HG03196 (cell line): ENCODE results near the gene SYNJ2BP.

Experiments
- ATAC-seq: cut with Tn5 transposase; IDR thresholded peaks from one replicate; pipeline ENCODE4 v1.9.1; 2021; ENCODE audit not compliant: unreplicated experiment

SYNJ2BP gene

GRCh38 chr14:70392676-70393075 lies 24.2 kb downstream of the SYNJ2BP start:
- no peak for ATAC-seq

- ATAC-seq, result no peak
These were observed 25.1 kb downstream of the SYNJ2BP start for GRCh38 chr14:70391493-70392391.

- no peak for ATAC-seq
These were observed 34.4 kb downstream of the SYNJ2BP start for GRCh38 chr14:70382536-70382935.

DNA sequence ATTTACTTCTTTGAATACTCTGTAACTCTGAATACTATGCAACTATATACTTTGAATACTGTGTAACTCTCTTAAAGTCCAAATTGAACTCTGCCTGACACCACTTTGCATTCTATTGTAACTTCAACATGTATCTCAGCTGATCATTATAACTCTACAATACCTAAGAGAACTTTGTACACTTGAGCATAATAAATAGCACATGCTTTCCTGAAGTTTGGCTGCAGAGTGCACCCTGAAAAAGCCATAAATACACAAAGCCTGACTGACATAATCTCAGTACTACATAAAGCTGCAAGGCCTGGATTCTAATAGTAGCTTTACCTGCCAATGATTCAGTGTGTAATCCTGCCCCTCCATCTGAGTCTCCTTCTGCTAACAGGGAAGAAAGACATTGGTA lies 36.1 kb downstream of the SYNJ2BP start:
- ATAC-seq, result no peak

DNA sequence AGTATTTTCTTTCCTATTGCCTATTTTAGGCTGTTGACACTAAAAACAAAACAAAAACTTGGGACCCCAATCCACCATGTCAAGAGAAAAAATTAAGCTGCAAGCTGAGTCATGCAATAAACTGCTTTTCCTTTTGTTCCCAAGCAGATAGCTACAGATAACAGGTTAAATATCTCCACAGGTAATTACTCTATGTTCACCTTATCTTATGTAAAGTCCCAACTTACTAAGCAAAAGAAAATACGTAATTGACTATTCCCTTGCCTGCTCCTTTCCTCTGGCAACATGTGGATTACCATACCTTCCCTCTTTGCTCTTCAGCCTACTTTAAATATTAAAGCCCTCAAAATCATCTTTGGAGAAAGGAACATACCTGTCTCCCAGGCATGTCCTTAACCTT lies 38.2 kb downstream of the SYNJ2BP start:
- ATAC-seq, result no peak
